Left ventricle myocardium inferior (tissue), 1 donor: ENCODE measurements around the gene UST. TPM values are rescaled to one million over a fixed set of nuclear protein-coding genes. Genes with fewer than 3 reads are reported as not detected.
A peak's percentile ranks its signal among the peaks of the same experiment; 100 is the strongest.
"Not testable (repeated sequence)": the region's sequence is repeated elsewhere in the genome, so short reads cannot be mapped to it uniquely, and the experiment has no call there.

Experiments used
- DNase-seq: peaks from one replicate; pipeline ENCODE4 v3.0.0-alpha.2; 2020
- H3K27ac ChIP-seq: fragments of 200-600 bp; replicated peaks from 2 replicates; pipeline ENCODE4 v1.8.0; 2021
- H3K27me3 ChIP-seq: fragments of 200-600 bp; 2 replicates; pipeline ENCODE4 v1.8.0; 2021; ENCODE audit warnings: low read depth
- H3K36me3 ChIP-seq: fragments of 200-600 bp; 2 replicates; pipeline ENCODE4 v1.8.0; 2021
- H3K4me1 ChIP-seq: fragments of 200-600 bp; 2 replicates; pipeline ENCODE4 v1.8.0; 2021
- H3K4me3 ChIP-seq: fragments of 200-600 bp; 2 replicates; pipeline ENCODE4 v1.8.0; 2021; ENCODE audit warnings: mild to moderate bottlenecking, moderate library complexity
- H3K9me3 ChIP-seq: fragments of 200-600 bp; replicated peaks from 2 replicates; pipeline ENCODE4 v1.8.0; 2021
- CTCF ChIP-seq: fragments of 200-600 bp; IDR thresholded peaks from 2 replicates; pipeline ENCODE4 v1.8.0; 2021; ENCODE audit warnings: antibody characterized with exemption, mild to moderate bottlenecking, borderline replicate concordance
- intact Hi-C: fragments of 100-400 bp; cut with micrococcal nuclease; formaldehyde crosslinking; loops from one replicate; pipeline ENCODE4 v1.11.0; 2022
- total RNA-seq: library from RNA; stranded (reverse); fragmentation: NEBNext Ultra II Directional; extraction: Animal tissue kit (Norgen Biotek cat#: 25700); gene quantifications from one replicate; pipeline ENCODE4 v1.2.1, GENCODE V29; 2021
- donor health status: DM: no; HTN: yes; CAD: no; lungs with severe emphysema.

The UST gene
- total RNA-seq, 1 donor from 2014 or later = 3.3 TPM

GRCh38 chr6:148999929-149000468 lies 253.2 kb downstream of the UST start:
- no peak for TF ChIP-seq CTCF
- DNase-seq = peak; percentile 75
- intact Hi-C loops = no loop called here

GRCh38 chr6:149001422-149001821 lies 254.6 kb downstream of the UST start:
- peaks cover 17% of the 10 kb centered on the region for H3K9me3 ChIP-seq
- intact Hi-C loops = no loop called here
- no peak for DNase-seq
- TF ChIP-seq CTCF = no peak
- H3K27me3 ChIP-seq = no peaks in the 10 kb centered on the region
- H3K36me3 ChIP-seq = peaks cover 12% of the 10 kb centered on the region
- peaks cover 23% of the 10 kb centered on the region for H3K4me1 ChIP-seq
- no peak overlapping the region for H3K27ac ChIP-seq
- no peak overlapping the region for H3K4me3 ChIP-seq

More at GRCh38 chr6:148999929-149000468, 253.2 kb downstream of the UST start:
- H3K27me3 ChIP-seq = no peaks in the 10 kb centered on the region
- H3K9me3 ChIP-seq = peaks cover 17% of the 10 kb centered on the region
- H3K27ac ChIP-seq = peak overlapping the region; percentile 80
- H3K4me1 ChIP-seq = peaks cover 23% of the 10 kb centered on the region
- no peak overlapping the region for H3K4me3 ChIP-seq
- H3K36me3 ChIP-seq = peaks cover 7% of the 10 kb centered on the region

- Histone ChIP-seq H3K27ac (no peak overlapping the region), H3K9me3 (peaks cover 17% of the 10 kb centered on the region), H3K4me3 (no peak overlapping the region), H3K36me3 (peaks cover 12% of the 10 kb centered on the region), H3K27me3 (no peaks in the 10 kb centered on the region), H3K4me1 (peaks cover 20% of the 10 kb centered on the region)
- intact Hi-C loops = no loop called here
- no peak for TF ChIP-seq CTCF
- no peak for DNase-seq
Observed at GRCh38 chr6:149003560-149003959, 256.7 kb downstream of the UST start.

- peaks cover 12% of the 10 kb centered on the region for H3K36me3 ChIP-seq
- no peak overlapping the region for H3K4me3 ChIP-seq
- peaks cover 9% of the 10 kb centered on the region for H3K4me1 ChIP-seq
- no peak for TF ChIP-seq CTCF
- intact Hi-C loops = no loop called here
- H3K27ac ChIP-seq = no peak overlapping the region
- H3K9me3 ChIP-seq = peaks cover 17% of the 10 kb centered on the region
- no peaks in the 10 kb centered on the region for H3K27me3 ChIP-seq
- DNase-seq = no peak
Observed at GRCh38 chr6:149004664-149005063, 257.8 kb downstream of the UST start.

GRCh38 chr6:149006236-149006635 lies 259.4 kb downstream of the UST start:
- H3K4me1 ChIP-seq, H3K4me3 ChIP-seq, H3K27me3 ChIP-seq, intact Hi-C loops, H3K27ac ChIP-seq, H3K9me3 ChIP-seq, DNase-seq, H3K36me3 ChIP-seq: not testable (repeated sequence)

GRCh38 chr6:149006671-149007070 lies 259.8 kb downstream of the UST start:
- intact Hi-C loops = no loop called here
- H3K36me3 ChIP-seq = peaks cover 6% of the 10 kb centered on the region
- DNase-seq = no peak
- H3K27me3 ChIP-seq = no peaks in the 10 kb centered on the region
- no peaks in the 10 kb centered on the region for H3K4me1 ChIP-seq
- no peak for TF ChIP-seq CTCF
- no peak overlapping the region for H3K27ac ChIP-seq
- peaks cover 5% of the 10 kb centered on the region for H3K9me3 ChIP-seq
- no peak overlapping the region for H3K4me3 ChIP-seq
